ENCODE results near the gene ALG13. TPM values are rescaled to one million over a fixed set of nuclear protein-coding genes. Genes with fewer than 3 reads are reported as not detected.
"Not testable (repeated sequence)": the region's sequence is repeated elsewhere in the genome, so short reads cannot be mapped to it uniquely, and the experiment has no call there.

The ALG13 gene
- total RNA-seq, 4 donors from 2014 or later: 44.1 to 89.5 (median 53.7) TPM

DNA sequence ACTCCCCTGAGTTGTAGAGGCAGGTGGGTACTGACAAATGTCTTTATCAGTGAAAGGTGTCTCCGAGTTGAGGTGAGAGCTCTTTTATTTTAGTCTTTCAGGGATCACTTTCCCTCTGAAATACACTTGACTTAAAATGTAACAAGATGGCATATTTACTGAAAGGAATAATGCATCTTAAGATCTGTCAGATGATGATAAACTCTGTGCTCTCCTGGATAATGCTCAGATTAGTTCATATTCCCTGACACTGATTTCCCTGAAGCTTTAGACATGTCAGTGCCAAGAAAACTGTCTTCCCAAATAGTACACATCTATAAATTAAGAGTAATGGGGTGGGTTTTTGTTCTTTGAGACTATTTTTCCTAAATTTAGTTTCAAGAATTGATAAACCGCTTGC, 75.5 kb downstream of the ALG13 start:
- TF ChIP-seq, protein P1, sequence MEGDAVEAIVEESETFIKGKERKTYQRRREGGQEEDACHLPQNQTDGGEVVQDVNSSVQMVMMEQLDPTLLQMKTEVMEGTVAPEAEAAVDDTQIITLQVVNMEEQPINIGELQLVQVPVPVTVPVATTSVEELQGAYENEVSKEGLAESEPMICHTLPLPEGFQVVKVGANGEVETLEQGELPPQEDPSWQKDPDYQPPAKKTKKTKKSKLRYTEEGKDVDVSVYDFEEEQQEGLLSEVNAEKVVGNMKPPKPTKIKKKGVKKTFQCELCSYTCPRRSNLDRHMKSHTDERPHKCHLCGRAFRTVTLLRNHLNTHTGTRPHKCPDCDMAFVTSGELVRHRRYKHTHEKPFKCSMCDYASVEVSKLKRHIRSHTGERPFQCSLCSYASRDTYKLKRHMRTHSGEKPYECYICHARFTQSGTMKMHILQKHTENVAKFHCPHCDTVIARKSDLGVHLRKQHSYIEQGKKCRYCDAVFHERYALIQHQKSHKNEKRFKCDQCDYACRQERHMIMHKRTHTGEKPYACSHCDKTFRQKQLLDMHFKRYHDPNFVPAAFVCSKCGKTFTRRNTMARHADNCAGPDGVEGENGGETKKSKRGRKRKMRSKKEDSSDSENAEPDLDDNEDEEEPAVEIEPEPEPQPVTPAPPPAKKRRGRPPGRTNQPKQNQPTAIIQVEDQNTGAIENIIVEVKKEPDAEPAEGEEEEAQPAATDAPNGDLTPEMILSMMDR (IDR thresholded peaks at IDR 0.05): no peak
- no peak for DNase-seq (ENCODE audit: low spot score)
- no peak for ATAC-seq (ENCODE audit: low FRiP score)

DNA sequence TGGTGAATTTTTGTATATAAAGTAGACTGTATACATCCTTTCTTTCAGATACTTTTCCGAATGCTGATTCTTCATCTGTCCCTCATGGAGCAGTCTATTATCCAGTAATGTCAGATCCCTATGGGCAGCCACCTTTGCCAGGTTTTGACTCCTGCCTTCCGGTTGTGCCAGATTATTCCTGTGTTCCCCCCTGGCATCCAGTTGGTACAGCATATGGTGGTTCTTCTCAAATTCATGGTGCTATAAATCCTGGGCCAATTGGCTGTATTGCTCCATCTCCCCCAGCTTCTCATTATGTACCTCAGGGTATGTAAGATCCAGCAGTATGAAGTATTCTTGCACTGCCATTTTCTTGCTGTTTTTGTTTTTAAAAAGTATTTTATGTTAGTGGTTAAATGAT, 78.7 kb downstream of the ALG13 start:
- no peak for ATAC-seq (ENCODE audit: low FRiP score)
- TF ChIP-seq, protein P1 (IDR thresholded peaks at IDR 0.05): no peak
- DNase-seq (ENCODE audit: low spot score): no peak

DNA sequence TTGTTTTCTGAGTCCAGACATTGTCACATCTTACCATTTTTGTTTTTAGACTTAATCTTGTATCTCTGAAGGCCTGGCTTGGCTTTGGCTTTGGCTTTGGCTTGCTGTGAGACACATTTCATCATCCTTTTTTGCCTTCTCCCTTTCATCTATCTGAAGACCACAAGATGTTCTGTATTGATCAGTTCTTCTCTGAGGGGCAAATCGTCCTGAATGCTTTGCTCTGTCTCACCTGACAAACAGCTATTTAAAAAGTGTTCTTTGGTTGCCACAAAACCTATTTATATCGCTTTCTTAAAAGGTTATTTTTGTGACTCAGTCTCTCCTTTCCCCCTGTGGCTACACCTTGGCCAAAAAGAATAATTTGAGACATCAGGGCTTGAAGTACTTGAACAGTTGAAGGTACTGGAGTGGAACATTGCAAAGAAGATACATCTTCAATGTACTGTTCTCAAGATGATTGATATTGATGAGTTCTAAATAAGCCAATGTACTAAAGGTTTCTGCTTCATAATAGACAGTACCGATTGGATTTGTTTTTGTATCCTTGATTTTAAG, 80.7 kb downstream of the ALG13 start:
- ATAC-seq (ENCODE audit: low FRiP score) (no peak), DNase-seq (ENCODE audit: low spot score) (no peak)
- TF ChIP-seq, protein P1 (IDR thresholded peaks at IDR 0.05): no peak

DNA sequence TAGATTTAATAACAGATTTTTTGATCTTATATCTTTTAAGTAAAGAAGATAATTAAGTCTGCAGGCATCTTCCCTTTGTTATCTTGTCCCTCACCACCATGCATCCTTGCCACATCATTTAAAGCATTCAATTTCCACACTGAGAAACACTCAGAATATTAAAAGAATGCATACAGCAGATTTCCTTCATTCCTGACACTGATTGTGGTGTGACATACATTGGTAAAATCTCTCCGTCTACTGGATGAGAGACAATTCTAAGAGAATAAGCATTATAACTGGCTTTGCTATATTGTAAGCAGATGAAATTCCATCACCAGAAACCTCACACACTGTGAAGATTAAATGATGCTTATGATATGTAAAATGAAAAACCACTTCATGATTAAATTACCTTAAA, 97.6 kb downstream of the ALG13 start:
- no peak for ATAC-seq (ENCODE audit: low FRiP score)
- DNase-seq (ENCODE audit: low spot score): no peak
- TF ChIP-seq, protein P1 (IDR thresholded peaks at IDR 0.05): no peak

DNA sequence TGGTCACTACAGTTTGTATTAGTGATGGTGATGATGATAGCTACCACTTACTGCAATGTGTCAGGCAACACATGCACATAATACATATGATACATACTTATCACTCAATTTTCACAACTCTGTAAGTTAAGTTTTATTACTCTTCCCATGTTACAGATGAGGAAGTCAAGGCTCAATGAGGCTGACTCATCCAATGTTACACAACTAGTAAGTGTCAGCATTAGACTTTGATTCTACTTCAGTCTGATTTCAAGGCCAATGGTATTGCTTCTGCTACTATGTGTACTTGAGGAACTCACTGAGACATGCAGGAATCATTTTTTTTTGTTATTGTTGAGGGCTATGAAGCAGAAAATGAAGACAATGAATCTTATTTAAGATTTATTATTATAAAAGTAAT, 98.6 kb downstream of the ALG13 start:
- TF ChIP-seq, protein P1 (IDR thresholded peaks at IDR 0.05): no peak
- DNase-seq (ENCODE audit: low spot score) (no peak), ATAC-seq (ENCODE audit: low FRiP score) (no peak)

DNA sequence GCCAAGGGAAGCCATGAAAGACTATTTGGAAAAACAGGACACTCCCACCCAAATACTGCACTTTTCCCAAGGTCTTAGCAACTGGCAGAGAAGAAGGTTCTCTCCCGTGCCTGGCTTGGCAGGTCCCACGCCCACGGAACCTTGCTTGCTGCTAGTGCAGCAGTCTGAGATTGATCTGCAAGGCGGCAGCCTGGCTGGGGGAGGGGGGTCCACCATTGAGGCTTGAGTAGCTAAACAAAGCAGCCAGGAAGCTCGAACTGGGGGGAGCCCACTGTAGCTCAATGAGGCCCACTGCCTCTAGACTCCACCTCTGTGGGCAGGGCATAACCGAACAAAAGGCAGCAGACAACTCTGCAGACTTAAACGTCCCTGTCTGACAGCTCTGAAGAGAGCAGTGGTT, 103.7 kb downstream of the ALG13 start:
- DNase-seq (ENCODE audit: low spot score): no peak
- TF ChIP-seq, protein P1 (IDR thresholded peaks at IDR 0.05): no peak
- ATAC-seq (ENCODE audit: low FRiP score): no peak

DNA sequence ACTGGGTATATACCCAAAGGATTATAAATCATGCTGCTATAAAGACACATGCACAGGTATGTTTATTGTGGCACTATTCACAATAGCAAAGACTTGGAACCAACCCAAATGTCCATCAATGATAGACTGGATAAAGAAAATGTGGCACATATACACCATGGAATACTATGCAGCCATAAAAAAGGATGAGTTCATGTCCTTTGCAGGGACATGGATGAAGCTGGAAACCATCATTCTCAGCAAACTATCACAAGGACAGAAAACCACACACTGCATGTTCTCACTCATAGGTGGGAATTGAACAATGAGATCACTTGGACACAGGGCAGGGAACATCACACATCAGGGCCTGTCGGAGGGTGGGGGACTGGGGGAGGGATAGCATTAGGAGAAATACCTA, 109.1 kb downstream of the ALG13 start:
- not testable (repeated sequence) for ATAC-seq (ENCODE audit: low FRiP score); DNase-seq (ENCODE audit: low spot score)

Small RNAs within 50 kb of the gene (small RNA-seq; reads per million reads assigned to genes)
- not detected for gene RNA5SP512

Other genes starting within 250 kb of the ALG13 start
- not detected for gene SERTM2, start 169.5 kb upstream of the ALG13 start, total RNA-seq
- not detected for gene TRPC5OS, start 195.0 kb downstream of the ALG13 start, total RNA-seq

All from omental fat pad (tissue), 4 donors.